Panc1 (cell line): Measurements from ENCODE around the gene MED13L.

Experiments used
- SIN3A ChIP-seq: IDR thresholded peaks from 2 replicates; pipeline ENCODE4 v1.6.1; 2012; ENCODE audit warnings: low read depth, mild to moderate bottlenecking, low read length, moderate library complexity, borderline replicate concordance; ENCODE audit not compliant: insufficient read depth
- TCF7L2 ChIP-seq: IDR thresholded peaks from 2 replicates; pipeline ENCODE4 v1.6.1; 2011; ENCODE audit warnings: mild to moderate bottlenecking, low read depth, low read length, inconsistent platforms
- TF ChIP-seq, protein P1 (sequence below): fragments of 450-650 bp; IDR thresholded peaks from 2 replicates; pipeline ENCODE4 v1.5.1; 2017; ENCODE audit warnings: mild to moderate bottlenecking

DNA sequence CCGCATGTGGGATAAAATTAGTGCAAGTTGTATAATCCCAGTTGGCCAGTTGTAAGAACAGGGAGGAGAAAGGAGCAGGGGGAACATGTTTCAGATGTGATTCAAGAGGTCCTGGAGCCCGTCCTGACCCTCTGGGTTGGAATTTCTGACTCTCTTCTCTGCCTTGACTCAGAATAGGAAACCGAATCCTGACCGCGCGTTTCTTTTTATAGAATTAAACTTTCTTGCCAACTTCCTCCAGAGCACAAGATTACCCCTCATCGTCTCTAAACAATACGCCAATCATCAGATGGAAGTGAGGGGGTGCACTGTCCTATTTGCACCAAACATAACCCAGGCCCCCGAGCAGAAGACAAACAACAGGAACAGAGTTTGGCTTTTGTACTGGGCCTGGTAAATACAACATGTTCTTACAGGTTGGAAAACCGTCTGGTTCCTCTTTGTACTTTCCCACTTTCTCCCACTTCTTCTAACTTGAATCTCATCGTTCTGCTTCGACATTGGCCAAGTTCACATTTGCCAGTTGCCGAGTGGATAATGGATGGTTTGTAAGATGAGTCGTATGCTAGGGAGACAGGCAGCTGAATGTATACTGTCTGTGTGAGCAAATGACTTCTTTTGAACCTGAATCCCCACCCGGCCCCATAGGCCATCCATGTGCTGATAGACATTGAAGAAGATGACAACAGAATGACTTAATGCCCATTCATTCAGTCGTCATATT is 42.6 kb upstream of the MED13L start:
- TF ChIP-seq, protein P1, sequence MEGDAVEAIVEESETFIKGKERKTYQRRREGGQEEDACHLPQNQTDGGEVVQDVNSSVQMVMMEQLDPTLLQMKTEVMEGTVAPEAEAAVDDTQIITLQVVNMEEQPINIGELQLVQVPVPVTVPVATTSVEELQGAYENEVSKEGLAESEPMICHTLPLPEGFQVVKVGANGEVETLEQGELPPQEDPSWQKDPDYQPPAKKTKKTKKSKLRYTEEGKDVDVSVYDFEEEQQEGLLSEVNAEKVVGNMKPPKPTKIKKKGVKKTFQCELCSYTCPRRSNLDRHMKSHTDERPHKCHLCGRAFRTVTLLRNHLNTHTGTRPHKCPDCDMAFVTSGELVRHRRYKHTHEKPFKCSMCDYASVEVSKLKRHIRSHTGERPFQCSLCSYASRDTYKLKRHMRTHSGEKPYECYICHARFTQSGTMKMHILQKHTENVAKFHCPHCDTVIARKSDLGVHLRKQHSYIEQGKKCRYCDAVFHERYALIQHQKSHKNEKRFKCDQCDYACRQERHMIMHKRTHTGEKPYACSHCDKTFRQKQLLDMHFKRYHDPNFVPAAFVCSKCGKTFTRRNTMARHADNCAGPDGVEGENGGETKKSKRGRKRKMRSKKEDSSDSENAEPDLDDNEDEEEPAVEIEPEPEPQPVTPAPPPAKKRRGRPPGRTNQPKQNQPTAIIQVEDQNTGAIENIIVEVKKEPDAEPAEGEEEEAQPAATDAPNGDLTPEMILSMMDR: no peak
- TF ChIP-seq SIN3A (no peak), TCF7L2 (no peak)
